SK-N-SH treated with all-trans-retinoic acid at 6 μM for 48 hours (cell line): ENCODE results near the gene LMCD1.

Source experiments
- ATAC-seq: fragments of 200-7000 bp; cut with Tn5 transposase; 3 replicates; pipeline ENCODE4 v1.9.1; 2020; ENCODE audit warnings: mild to moderate bottlenecking, moderate library complexity
- ARNTL ChIP-seq: fragments of 450-650 bp; formaldehyde crosslinking; IDR thresholded peaks from 2 replicates; pipeline ENCODE4 v1.5.0; 2020; ENCODE audit warnings: low read depth, mild to moderate bottlenecking, moderate library complexity, borderline replicate concordance
- BACH2 ChIP-seq: fragments of 250-450 bp; sonication (Bioruptor Pico); IDR thresholded peaks from 2 replicates; pipeline ENCODE4 v1.9.0; 2021; ENCODE audit warnings: mild to moderate bottlenecking, borderline replicate concordance
- CSDC2 ChIP-seq: fragments of 250-450 bp; sonication (Bioruptor Pico); IDR thresholded peaks from 2 replicates; pipeline ENCODE4 v1.5.0; 2020; ENCODE audit warnings: mild to moderate bottlenecking, moderate library complexity
- ESRRG ChIP-seq: fragments of 250-450 bp; sonication (Bioruptor Pico); IDR thresholded peaks from 2 replicates; pipeline ENCODE4 v1.6.1; 2021; ENCODE audit warnings: mild to moderate bottlenecking
- GLIS3 ChIP-seq: fragments of 250-450 bp; sonication (Bioruptor Pico); IDR thresholded peaks from 2 replicates; pipeline ENCODE4 v1.5.0; 2020; ENCODE audit warnings: mild to moderate bottlenecking, moderate library complexity
- ISL1 ChIP-seq: fragments of 250-450 bp; sonication (Bioruptor Pico); IDR thresholded peaks from 2 replicates; pipeline ENCODE4 v2.1.2; 2022; ENCODE audit warnings: mild to moderate bottlenecking, moderate library complexity
- PPARA ChIP-seq: fragments of 250-450 bp; sonication (Bioruptor Pico); IDR thresholded peaks from 2 replicates; pipeline ENCODE4 v1.5.0; 2020; ENCODE audit warnings: mild to moderate bottlenecking, borderline replicate concordance
- RARB ChIP-seq: fragments of 250-450 bp; sonication (Bioruptor Pico); IDR thresholded peaks from 2 replicates; pipeline ENCODE4 v1.8.0; 2021; ENCODE audit warnings: mild to moderate bottlenecking, moderate library complexity
- SNAI2 ChIP-seq: fragments of 250-450 bp; sonication (Bioruptor Pico); IDR thresholded peaks from 2 replicates; pipeline ENCODE4 v1.5.0; 2020; ENCODE audit warnings: mild to moderate bottlenecking, moderate library complexity
- TCF4 ChIP-seq: fragments of 250-450 bp; sonication (Bioruptor Pico); IDR thresholded peaks from 2 replicates; pipeline ENCODE4 v1.8.0; 2021; ENCODE audit warnings: mild to moderate bottlenecking, moderate library complexity, borderline replicate concordance
- TOX ChIP-seq: fragments of 250-450 bp; sonication (Bioruptor Pico); IDR thresholded peaks from 2 replicates; pipeline ENCODE4 v1.8.0; 2021; ENCODE audit warnings: mild to moderate bottlenecking, moderate library complexity, borderline replicate concordance
- ZC3H10 ChIP-seq: fragments of 250-450 bp; sonication (Bioruptor Pico); IDR thresholded peaks from 2 replicates; pipeline ENCODE4 v1.5.1; 2021; ENCODE audit warnings: mild to moderate bottlenecking, moderate library complexity
- ZFP3 ChIP-seq: fragments of 250-450 bp; sonication (Bioruptor Pico); IDR thresholded peaks from 2 replicates; pipeline ENCODE4 v1.5.0; 2020; ENCODE audit warnings: mild to moderate bottlenecking, moderate library complexity
- ZFP30 ChIP-seq: fragments of 450-650 bp; formaldehyde crosslinking; IDR thresholded peaks from 2 replicates; pipeline ENCODE4 v1.5.0; 2022; ENCODE audit warnings: mild to moderate bottlenecking, moderate library complexity
- ZNF565 ChIP-seq: fragments of 450-650 bp; formaldehyde crosslinking; conservative IDR thresholded peaks from 2 replicates; pipeline ENCODE4 v1.5.0; 2020; ENCODE audit warnings: low read depth, mild to moderate bottlenecking, moderate library complexity
- ZNF70 ChIP-seq: fragments of 450-650 bp; formaldehyde crosslinking; IDR thresholded peaks from 2 replicates; pipeline ENCODE4 v1.5.0; 2020; ENCODE audit warnings: mild to moderate bottlenecking, moderate library complexity
- ZNF8 ChIP-seq: fragments of 450-650 bp; formaldehyde crosslinking; IDR thresholded peaks from 2 replicates; pipeline ENCODE4 v1.5.0; 2020; ENCODE audit warnings: mild to moderate bottlenecking, moderate library complexity
- TF ChIP-seq, protein P1 (sequence below): fragments of 250-450 bp; sonication (Bioruptor Pico); IDR thresholded peaks from 2 replicates; pipeline ENCODE4 v1.5.1; 2021; ENCODE audit warnings: mild to moderate bottlenecking, moderate library complexity
- TF ChIP-seq, protein P2 (sequence below): fragments of 250-450 bp; sonication (Bioruptor Pico); IDR thresholded peaks from 2 replicates; pipeline ENCODE4 v1.8.0; 2020; ENCODE audit warnings: mild to moderate bottlenecking, moderate library complexity, borderline replicate concordance
- TF ChIP-seq, protein P3 (sequence below): fragments of 250-450 bp; sonication (Bioruptor Pico); IDR thresholded peaks from 2 replicates; pipeline ENCODE4 v1.8.0; 2021; ENCODE audit warnings: low read depth, mild to moderate bottlenecking, moderate library complexity, borderline replicate concordance
- TF ChIP-seq, protein P4 (sequence below): fragments of 250-450 bp; sonication (Bioruptor Pico); IDR thresholded peaks from 2 replicates; pipeline ENCODE4 v1.5.0; 2020; ENCODE audit warnings: mild to moderate bottlenecking, moderate library complexity
- TF ChIP-seq, protein P5 (sequence below): fragments of 250-450 bp; sonication (Bioruptor Pico); IDR thresholded peaks from 2 replicates; pipeline ENCODE4 v1.5.1; 2020; ENCODE audit warnings: low read depth, mild to moderate bottlenecking, moderate library complexity

The LMCD1 gene

DNA sequence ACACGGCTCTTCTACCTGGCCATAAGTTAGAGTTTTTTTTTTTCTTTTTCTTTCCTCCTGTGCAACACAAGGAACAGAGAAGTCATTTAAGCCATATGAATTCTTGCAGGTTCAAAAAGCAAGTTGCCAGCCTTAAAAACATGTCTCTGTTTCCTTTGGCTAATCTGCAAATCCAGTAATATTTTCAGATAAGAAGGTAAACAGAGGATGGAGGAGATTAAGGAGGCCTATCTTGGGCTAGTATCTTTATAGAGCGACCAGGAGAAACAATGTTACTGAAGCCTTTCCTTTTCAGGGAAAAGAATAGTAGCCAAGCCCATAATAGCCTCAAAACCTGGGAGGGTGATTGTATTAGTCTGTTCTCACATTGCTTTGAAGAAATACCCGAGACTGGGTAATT is 20.9 kb upstream of the LMCD1 start:
- no peak for ATAC-seq
- TF ChIP-seq CSDC2 (CRISPR knock-in tag), result no peak
- TF ChIP-seq SNAI2, result no peak
- no peak for TF ChIP-seq RARB (CRISPR knock-in tag)
- no peak for TF ChIP-seq GLIS3
- TF ChIP-seq PPARA (CRISPR knock-in tag), result no peak
- TF ChIP-seq, protein P1, sequence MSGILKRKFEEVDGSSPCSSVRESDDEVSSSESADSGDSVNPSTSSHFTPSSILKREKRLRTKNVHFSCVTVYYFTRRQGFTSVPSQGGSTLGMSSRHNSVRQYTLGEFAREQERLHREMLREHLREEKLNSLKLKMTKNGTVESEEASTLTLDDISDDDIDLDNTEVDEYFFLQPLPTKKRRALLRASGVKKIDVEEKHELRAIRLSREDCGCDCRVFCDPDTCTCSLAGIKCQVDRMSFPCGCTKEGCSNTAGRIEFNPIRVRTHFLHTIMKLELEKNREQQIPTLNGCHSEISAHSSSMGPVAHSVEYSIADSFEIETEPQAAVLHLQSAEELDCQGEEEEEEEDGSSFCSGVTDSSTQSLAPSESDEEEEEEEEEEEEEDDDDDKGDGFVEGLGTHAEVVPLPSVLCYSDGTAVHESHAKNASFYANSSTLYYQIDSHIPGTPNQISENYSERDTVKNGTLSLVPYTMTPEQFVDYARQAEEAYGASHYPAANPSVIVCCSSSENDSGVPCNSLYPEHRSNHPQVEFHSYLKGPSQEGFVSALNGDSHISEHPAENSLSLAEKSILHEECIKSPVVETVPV, result no peak
- no peak for TF ChIP-seq TOX (CRISPR knock-in tag)
- no peak for TF ChIP-seq TCF4 (CRISPR knock-in tag)
- no peak for TF ChIP-seq ZC3H10 (CRISPR knock-in tag)

DNA sequence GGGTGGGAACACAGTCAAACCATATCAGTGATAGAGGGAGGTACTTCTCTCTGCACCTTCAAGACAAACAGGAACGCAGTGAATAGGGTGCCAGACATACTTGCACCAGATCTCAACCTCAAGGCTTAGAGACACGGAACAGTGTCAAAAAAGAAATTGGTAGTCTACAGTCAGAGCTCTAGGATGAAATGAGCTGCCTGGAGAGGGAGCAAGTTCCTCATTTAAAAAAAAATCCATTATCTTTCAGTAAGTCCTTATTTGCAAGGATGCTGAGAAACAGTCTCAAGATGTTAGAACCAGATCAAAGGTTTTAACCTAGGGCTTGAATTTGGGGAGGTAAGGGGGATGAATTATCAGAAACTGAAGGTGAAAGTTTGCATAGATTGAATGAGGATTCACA is 20.2 kb upstream of the LMCD1 start:
- ATAC-seq, result no peak
- TF ChIP-seq, protein P1, result no peak
- TF ChIP-seq ZNF70 (no peak), ZFP3 (CRISPR knock-in tag) (no peak), ARNTL (CRISPR knock-in tag) (no peak), ZC3H10 (CRISPR knock-in tag) (no peak), ZFP30 (no peak), RARB (CRISPR knock-in tag) (no peak), GLIS3 (no peak), SNAI2 (no peak), BACH2 (CRISPR knock-in tag) (no peak), TCF4 (CRISPR knock-in tag) (no peak), CSDC2 (CRISPR knock-in tag) (no peak), ZNF565 (CRISPR knock-in tag) (no peak), TOX (CRISPR knock-in tag) (no peak), ZNF8 (CRISPR knock-in tag) (no peak), ISL1 (CRISPR knock-in tag) (no peak), ESRRG (no peak)
- TF ChIP-seq, protein P2, sequence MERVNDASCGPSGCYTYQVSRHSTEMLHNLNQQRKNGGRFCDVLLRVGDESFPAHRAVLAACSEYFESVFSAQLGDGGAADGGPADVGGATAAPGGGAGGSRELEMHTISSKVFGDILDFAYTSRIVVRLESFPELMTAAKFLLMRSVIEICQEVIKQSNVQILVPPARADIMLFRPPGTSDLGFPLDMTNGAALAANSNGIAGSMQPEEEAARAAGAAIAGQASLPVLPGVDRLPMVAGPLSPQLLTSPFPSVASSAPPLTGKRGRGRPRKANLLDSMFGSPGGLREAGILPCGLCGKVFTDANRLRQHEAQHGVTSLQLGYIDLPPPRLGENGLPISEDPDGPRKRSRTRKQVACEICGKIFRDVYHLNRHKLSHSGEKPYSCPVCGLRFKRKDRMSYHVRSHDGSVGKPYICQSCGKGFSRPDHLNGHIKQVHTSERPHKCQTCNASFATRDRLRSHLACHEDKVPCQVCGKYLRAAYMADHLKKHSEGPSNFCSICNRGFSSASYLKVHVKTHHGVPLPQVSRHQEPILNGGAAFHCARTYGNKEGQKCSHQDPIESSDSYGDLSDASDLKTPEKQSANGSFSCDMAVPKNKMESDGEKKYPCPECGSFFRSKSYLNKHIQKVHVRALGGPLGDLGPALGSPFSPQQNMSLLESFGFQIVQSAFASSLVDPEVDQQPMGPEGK, result no peak
- TF ChIP-seq, protein P3, sequence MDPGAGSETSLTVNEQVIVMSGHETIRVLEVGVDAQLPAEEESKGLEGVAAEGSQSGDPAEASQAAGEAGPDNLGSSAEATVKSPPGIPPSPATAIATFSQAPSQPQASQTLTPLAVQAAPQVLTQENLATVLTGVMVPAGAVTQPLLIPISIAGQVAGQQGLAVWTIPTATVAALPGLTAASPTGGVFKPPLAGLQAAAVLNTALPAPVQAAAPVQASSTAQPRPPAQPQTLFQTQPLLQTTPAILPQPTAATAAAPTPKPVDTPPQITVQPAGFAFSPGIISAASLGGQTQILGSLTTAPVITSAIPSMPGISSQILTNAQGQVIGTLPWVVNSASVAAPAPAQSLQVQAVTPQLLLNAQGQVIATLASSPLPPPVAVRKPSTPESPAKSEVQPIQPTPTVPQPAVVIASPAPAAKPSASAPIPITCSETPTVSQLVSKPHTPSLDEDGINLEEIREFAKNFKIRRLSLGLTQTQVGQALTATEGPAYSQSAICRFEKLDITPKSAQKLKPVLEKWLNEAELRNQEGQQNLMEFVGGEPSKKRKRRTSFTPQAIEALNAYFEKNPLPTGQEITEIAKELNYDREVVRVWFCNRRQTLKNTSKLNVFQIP (CRISPR knock-in tag), result no peak
- TF ChIP-seq, protein P4, sequence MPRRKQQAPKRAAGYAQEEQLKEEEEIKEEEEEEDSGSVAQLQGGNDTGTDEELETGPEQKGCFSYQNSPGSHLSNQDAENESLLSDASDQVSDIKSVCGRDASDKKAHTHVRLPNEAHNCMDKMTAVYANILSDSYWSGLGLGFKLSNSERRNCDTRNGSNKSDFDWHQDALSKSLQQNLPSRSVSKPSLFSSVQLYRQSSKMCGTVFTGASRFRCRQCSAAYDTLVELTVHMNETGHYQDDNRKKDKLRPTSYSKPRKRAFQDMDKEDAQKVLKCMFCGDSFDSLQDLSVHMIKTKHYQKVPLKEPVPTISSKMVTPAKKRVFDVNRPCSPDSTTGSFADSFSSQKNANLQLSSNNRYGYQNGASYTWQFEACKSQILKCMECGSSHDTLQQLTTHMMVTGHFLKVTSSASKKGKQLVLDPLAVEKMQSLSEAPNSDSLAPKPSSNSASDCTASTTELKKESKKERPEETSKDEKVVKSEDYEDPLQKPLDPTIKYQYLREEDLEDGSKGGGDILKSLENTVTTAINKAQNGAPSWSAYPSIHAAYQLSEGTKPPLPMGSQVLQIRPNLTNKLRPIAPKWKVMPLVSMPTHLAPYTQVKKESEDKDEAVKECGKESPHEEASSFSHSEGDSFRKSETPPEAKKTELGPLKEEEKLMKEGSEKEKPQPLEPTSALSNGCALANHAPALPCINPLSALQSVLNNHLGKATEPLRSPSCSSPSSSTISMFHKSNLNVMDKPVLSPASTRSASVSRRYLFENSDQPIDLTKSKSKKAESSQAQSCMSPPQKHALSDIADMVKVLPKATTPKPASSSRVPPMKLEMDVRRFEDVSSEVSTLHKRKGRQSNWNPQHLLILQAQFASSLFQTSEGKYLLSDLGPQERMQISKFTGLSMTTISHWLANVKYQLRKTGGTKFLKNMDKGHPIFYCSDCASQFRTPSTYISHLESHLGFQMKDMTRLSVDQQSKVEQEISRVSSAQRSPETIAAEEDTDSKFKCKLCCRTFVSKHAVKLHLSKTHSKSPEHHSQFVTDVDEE (CRISPR knock-in tag), result no peak

DNA sequence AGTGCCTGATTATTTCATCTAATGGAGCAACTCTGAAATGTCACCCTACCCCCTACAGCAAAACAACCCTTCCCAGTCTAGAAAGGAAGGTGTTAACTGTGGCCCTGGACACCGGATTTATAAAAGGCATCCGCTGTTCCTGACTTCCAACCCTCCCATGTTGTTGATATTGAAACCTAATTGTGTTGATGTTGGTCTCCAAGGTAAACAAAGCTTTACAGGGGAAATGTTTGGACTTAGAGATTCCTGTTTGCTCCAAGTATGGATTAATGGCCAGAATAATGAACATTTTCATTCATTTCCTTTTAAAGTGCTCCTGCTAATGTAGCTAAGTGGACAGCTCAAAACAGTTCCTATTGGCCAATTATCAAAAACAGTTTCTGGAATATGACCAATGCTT is 19.4 kb upstream of the LMCD1 start:
- no peak for ATAC-seq
- no peak for TF ChIP-seq ZNF8 (CRISPR knock-in tag)
- TF ChIP-seq, protein P1, result no peak
- no peak for TF ChIP-seq PPARA (CRISPR knock-in tag)
- no peak for TF ChIP-seq ARNTL (CRISPR knock-in tag)
- TF ChIP-seq ZNF70, result no peak
- TF ChIP-seq RARB (CRISPR knock-in tag), result no peak
- no peak for TF ChIP-seq CSDC2 (CRISPR knock-in tag)
- no peak for TF ChIP-seq BACH2 (CRISPR knock-in tag)
- no peak for TF ChIP-seq ZFP30
- TF ChIP-seq, protein P5, sequence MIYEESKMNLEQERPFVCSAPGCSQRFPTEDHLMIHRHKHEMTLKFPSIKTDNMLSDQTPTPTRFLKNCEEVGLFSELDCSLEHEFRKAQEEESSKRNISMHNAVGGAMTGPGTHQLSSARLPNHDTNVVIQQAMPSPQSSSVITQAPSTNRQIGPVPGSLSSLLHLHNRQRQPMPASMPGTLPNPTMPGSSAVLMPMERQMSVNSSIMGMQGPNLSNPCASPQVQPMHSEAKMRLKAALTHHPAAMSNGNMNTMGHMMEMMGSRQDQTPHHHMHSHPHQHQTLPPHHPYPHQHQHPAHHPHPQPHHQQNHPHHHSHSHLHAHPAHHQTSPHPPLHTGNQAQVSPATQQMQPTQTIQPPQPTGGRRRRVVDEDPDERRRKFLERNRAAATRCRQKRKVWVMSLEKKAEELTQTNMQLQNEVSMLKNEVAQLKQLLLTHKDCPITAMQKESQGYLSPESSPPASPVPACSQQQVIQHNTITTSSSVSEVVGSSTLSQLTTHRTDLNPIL (CRISPR knock-in tag), result no peak
- TF ChIP-seq ESRRG, result no peak
- no peak for TF ChIP-seq ZFP3 (CRISPR knock-in tag)
- no peak for TF ChIP-seq SNAI2
- TF ChIP-seq ZNF565 (CRISPR knock-in tag), result no peak
- TF ChIP-seq, protein P2, result no peak
- no peak for TF ChIP-seq TCF4 (CRISPR knock-in tag)
